HG02970 (cell line): ENCODE results near the gene GNPTG.
A peak's percentile ranks its signal among the peaks of the same experiment; 100 is the strongest.

Experiments
- ATAC-seq: cut with Tn5 transposase; IDR thresholded peaks from one replicate; pipeline ENCODE4 v1.9.1; 2021; ENCODE audit warnings: mild to moderate bottlenecking, moderate library complexity, moderate number of reproducible peaks; ENCODE audit not compliant: unreplicated experiment, low FRiP score

Gene GNPTG

GRCh38 chr16:1387331-1387730 is 35.6 kb downstream of the GNPTG start:
- ATAC-seq: no peak

DNA sequence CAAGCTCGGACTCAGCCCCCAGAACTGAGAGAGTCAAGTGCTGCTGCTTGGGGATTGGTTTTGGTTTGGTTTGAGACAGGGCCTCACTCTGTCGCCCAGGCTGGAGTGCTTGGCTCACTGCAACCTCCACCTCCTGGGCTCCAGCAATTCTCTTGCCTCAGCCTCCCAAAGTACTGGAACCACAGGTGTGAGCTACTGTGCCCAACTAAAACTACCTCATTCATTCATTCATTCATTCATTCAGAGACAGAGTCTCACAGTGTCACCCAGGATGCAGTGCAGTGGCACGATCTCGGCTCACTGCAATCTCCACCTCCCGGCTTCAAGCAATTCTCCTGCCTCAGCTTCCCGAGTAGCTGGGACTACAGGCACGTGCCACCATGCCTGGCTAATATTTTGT is 38.0 kb downstream of the GNPTG start:
- ATAC-seq: no peak

DNA sequence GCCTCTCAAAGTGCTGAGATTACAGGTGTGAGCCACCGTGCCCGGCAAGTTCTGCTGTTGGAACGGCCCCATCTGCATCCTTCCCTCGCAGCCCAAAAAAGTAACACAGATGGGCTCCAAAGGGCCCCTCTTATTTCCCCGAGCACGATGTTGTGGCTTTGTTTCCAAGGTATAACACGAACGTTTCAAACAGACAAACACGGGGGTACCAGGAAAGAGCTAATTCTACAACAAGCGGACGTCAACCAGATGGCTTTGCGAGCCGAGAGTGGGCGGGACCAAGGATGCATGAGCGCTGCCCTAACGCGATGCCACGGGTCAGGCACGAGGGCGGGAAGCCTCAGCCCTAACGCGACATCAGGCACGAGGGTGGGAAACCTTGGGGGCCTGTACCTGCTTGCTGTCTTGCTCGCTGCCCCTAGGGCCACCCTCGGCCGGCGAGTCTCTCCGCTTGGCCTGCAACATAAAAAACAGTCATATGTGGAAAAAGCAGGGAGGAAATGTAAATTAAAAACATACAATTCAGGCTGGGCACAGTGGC is 38.6 kb downstream of the GNPTG start:
- ATAC-seq: no peak

- no peak for ATAC-seq
Measured at GRCh38 chr16:1392826-1393225, 41.1 kb downstream of the GNPTG start.

DNA sequence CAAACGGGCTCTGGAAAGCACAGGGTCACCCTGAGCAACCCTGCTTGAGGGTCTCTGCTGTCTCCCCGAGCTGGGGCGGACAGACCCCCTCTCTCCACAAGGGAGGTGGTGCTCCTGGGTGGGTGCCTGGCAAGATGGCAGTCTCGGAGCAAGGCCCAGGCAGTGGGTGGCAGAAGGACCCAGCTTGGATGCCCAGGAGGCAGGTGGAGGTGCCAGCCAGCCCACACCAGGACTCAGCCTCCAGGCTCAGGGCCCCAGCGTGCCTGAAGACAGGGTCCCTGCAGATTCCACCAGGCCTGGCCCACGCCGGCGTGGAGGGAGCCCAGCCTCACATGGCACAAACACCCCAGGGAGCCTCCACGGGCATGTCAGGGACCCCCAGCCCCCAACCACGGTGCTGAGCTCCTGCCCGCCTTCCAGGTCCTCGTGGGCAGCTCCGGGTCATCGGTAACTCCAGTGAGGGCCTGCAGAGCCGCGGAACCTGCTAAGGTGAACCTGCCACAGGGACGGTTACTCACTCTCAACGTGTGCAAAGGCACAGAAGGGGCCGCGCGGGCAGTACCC is 42.0 kb downstream of the GNPTG start:
- ATAC-seq: no peak

GRCh38 chr16:1394367-1394951 is 42.7 kb downstream of the GNPTG start:
- ATAC-seq: no peak

DNA sequence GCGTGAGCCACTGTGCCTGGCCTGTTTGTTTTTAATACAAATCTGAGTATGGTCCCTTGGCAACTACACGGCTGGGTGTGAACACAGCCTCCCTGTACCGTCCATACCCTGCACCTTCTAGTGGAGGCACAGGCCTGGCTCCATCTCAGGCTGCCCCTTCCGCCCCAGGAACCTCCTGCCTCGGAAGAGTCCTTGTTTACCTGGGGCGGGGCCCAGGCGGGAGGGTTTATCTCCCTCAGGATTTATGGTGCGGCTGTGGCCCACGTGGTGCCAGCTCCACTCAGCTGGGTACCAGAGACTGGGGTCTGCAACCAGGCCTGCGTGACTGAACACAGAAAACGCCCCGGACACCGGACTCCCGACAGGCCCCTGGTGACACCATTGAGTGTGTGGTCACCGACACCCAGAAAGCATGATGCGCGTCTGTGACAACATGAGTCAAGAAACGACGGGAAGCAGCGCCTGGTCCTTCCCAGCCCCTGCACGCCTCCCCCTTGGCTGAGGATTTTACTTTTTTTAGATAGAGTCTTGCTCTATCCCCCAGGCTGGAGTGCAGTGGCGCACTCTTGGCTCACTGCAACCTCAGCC is 43.8 kb downstream of the GNPTG start:
- ATAC-seq: no peak

DNA sequence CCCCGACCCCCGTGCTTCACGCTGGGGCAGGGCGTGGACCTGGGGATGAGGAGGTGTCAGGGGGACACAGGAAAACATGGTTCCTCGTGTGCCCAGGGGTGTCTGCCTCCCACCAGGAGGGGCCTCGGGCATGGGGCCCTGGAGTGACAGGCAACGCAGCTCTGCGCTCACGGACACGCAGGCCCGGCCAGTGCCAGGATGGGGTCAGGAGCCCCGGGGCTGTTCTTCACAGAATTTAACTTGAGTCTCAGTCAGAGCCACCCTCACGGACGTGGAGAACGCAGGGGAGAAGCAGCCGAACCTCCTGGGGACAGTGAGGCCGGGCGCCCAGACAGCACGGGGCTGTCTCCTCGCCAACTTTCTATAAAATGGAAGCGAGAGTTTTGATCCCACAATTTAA is 46.0 kb downstream of the GNPTG start:
- ATAC-seq: no peak

- no peak for ATAC-seq
Measured at GRCh38 chr16:1398351-1398750, 46.6 kb downstream of the GNPTG start.

DNA sequence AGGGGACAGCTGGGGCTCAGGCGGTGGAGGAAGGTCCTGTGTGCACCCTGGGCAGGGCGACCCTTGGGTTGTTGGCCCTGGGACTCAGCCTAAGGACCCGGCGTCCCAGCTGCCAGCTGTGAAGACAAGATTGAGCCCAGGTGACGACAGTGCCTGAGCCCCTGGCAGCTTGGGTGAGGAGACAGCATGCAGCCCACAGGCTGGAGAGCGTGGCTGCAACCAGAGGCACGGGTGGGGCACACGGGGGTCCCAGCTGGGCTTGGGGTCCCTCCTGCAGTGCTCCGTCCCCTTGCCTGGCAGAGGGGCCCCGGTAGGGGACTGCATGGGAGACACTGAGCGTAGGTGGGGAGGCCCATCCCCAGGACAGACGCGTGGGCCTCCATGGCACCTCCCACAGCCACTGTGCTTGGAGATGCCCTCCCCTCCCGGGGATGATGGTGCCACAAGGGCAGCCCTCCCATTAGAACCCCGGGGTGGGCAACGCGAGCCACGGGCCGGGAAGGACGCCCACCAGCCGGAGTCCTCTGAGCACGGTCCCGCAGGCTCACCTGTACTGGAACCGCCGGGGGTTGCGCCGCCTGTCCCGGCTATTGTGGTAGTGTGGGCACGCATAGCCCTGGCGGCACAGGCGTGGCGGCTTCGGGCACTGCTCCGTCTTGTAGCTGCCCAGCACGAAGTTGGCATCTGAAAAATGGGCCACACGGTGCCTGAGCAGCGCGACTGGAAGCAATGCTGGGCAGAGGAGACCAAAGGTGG is 47.3 kb downstream of the GNPTG start:
- no peak for ATAC-seq

DNA sequence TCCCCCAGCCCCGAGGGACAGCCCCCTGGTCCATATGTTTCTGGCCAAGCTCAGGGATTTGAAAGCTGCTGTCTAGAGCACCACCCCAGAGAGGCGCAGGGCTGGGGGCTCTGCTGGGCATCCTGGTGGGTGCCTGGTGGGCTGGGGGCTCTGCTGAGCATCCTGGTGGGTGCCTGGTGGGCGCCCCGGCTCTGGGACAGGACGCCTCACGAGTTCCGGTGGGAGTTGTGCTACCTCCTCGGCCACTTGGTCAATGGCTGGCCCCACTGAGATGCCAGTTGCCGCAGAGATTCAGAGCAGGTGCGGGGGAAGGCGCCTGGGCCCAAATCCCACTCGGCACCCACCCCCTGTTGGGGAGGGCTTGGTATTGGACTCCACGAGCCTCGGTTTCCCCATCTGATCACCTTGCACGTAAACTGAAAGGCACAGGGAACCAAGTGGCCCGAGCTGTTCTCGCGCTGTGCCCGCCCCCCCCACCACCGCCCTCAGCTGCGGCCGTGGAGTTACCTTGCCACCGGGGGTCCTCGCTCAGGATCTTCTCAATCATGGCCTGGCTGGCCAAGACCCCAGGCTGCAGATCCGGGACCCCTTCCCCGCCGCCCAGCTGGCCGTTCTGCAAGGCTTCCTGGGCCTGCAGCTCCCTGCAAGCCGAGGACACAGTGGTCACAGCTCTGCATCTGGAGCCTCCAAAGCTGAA is 49.5 kb downstream of the GNPTG start:
- ATAC-seq: no peak

GRCh38 chr16:1401758-1402154 is 50.0 kb downstream of the GNPTG start:
- ATAC-seq: no peak

- no peak for ATAC-seq
Measured at GRCh38 chr16:1403036-1403435, 51.3 kb downstream of the GNPTG start.

DNA sequence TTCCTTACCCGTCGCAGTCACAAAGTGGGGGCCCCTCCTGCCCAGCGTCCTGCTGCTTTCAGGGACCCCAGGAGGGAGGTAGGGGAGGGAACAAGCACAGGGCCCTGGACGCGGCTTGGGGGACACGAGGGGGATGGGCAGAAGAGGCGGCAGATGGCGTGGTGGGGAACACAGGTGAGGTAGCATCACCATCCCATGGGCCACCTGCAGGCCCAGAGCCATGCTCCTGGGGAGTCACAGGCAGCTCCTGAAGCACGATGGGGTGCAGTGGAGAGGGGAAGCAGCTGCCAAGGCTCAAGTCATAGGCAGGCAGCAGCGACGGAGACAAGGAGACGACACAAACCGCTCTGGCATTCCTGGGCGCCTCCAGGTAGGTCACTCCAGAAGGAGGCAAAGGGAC is 52.0 kb downstream of the GNPTG start:
- ATAC-seq: no peak

- no peak for ATAC-seq
Measured at GRCh38 chr16:1407753-1408152, 56.0 kb downstream of the GNPTG start.

- ATAC-seq: peak; percentile 84
Measured at GRCh38 chr16:1408171-1408837, 56.6 kb downstream of the GNPTG start.

GRCh38 chr16:1412847-1413246 is 61.1 kb downstream of the GNPTG start:
- no peak for ATAC-seq
